ENCODE data around the gene GALNT2. TPM values are rescaled to one million over a fixed set of nuclear protein-coding genes. Genes with fewer than 3 reads are reported as not detected.
A peak's percentile ranks its signal among the peaks of the same experiment; 100 is the strongest.

Gene GALNT2
- total RNA-seq, 1 donor = 69.5 TPM

GRCh38 chr1:230205719-230206198 is 138.7 kb downstream of the GALNT2 start:
- DNase-seq (ENCODE audit: low read depth) = peak; percentile 47
- no peak overlapping the region for H3K4me3 ChIP-seq (ENCODE audit: low read depth, low read length)
- TF ChIP-seq CTCF (IDR thresholded peaks at IDR 0.05; ENCODE audit: insufficient read depth, low read depth, low read length) = no peak

- DNase-seq (ENCODE audit: low read depth) = no peak
- H3K4me3 ChIP-seq (ENCODE audit: low read depth, low read length) = no peak overlapping the region
- no peak for TF ChIP-seq CTCF (IDR thresholded peaks at IDR 0.05; ENCODE audit: insufficient read depth, low read depth, low read length)
These were observed 139.2 kb downstream of the GALNT2 start for GRCh38 chr1:230206207-230206606.

- TF ChIP-seq CTCF (IDR thresholded peaks at IDR 0.05; ENCODE audit: insufficient read depth, low read depth, low read length) = no peak
- no peak overlapping the region for H3K4me3 ChIP-seq (ENCODE audit: low read depth, low read length)
- DNase-seq (ENCODE audit: low read depth) = no peak
These were observed 139.9 kb downstream of the GALNT2 start for GRCh38 chr1:230206976-230207375.

GRCh38 chr1:230207598-230207997 is 140.6 kb downstream of the GALNT2 start:
- DNase-seq (ENCODE audit: low read depth) = no peak
- TF ChIP-seq CTCF (IDR thresholded peaks at IDR 0.05; ENCODE audit: insufficient read depth, low read depth, low read length) = no peak
- no peak overlapping the region for H3K4me3 ChIP-seq (ENCODE audit: low read depth, low read length)

- TF ChIP-seq CTCF (IDR thresholded peaks at IDR 0.05; ENCODE audit: insufficient read depth, low read depth, low read length) = no peak
- no peak overlapping the region for H3K4me3 ChIP-seq (ENCODE audit: low read depth, low read length)
- peak; percentile 21 for DNase-seq (ENCODE audit: low read depth)
These were observed 141.7 kb downstream of the GALNT2 start for GRCh38 chr1:230208619-230209261.

GRCh38 chr1:230210326-230210980 is 143.4 kb downstream of the GALNT2 start:
- no peak overlapping the region for H3K4me3 ChIP-seq (ENCODE audit: low read depth, low read length)
- DNase-seq (ENCODE audit: low read depth) = peak; percentile 76
- TF ChIP-seq CTCF (IDR thresholded peaks at IDR 0.05; ENCODE audit: insufficient read depth, low read depth, low read length) = no peak
